Measurements from ENCODE around the gene ARHGAP20.

The ARHGAP20 gene

GRCh38 chr11:110734790-110735189 is 22.6 kb upstream of the ARHGAP20 start:
- no peaks in the 10 kb centered on the region for H3K4me1 Mint-ChIP-seq (ENCODE audit: low read depth)
- H3K27ac Mint-ChIP-seq = no peak overlapping the region
- H3K27me3 Mint-ChIP-seq (ENCODE audit: low read depth) = peaks cover 13% of the 10 kb centered on the region
- no peaks in the 10 kb centered on the region for H3K36me3 Mint-ChIP-seq (ENCODE audit: low read depth)
- H3K9me3 Mint-ChIP-seq = no peaks in the 10 kb centered on the region
- H3K4me3 Mint-ChIP-seq = no peak overlapping the region
- DNase-seq (ENCODE audit: low spot score) = no peak

- Mint-ChIP-seq H3K27ac (no peak overlapping the region), H3K4me3 (no peak overlapping the region)
Observed at GRCh38 chr11:110730773-110731172, 18.5 kb upstream of the ARHGAP20 start.

GRCh38 chr11:110728883-110729282 is 16.6 kb upstream of the ARHGAP20 start:
- peaks cover 16% of the 10 kb centered on the region for H3K27me3 Mint-ChIP-seq (ENCODE audit: low read depth)
- H3K36me3 Mint-ChIP-seq (ENCODE audit: low read depth) = no peaks in the 10 kb centered on the region
- no peaks in the 10 kb centered on the region for H3K4me1 Mint-ChIP-seq (ENCODE audit: low read depth)
- H3K4me3 Mint-ChIP-seq = no peak overlapping the region
- H3K27ac Mint-ChIP-seq = no peak overlapping the region
- DNase-seq (ENCODE audit: low spot score) = no peak
- no peaks in the 10 kb centered on the region for H3K9me3 Mint-ChIP-seq

More at GRCh38 chr11:110730773-110731172, 18.5 kb upstream of the ARHGAP20 start:
- Mint-ChIP-seq H3K36me3 (ENCODE audit: low read depth) (no peaks in the 10 kb centered on the region), H3K27me3 (ENCODE audit: low read depth) (peaks cover 23% of the 10 kb centered on the region), H3K9me3 (no peaks in the 10 kb centered on the region), H3K4me1 (ENCODE audit: low read depth) (no peaks in the 10 kb centered on the region)
- no peak for DNase-seq (ENCODE audit: low spot score)

DNA sequence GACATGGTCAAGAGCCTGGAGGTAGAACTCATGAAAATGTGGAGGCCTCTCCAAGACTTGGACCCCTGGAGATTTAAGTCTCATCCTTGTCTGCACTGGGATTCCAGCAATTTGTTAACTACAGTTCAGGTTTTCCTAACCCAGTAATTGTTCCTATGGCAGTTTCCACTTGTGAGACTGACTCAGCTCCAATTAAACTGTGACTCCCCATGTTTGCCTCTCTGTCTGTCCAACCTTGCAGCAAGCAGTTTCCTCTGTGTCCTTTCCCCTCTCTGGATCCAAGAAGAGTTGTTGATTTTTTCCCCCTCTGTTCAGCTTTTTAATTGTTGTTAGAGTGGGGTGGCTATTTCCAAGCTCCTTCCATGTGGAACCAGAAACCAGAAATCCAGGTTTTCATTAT is 16.2 kb upstream of the ARHGAP20 start:
- Mint-ChIP-seq H3K27ac (no peak overlapping the region), H3K4me3 (no peak overlapping the region), H3K9me3 (no peaks in the 10 kb centered on the region), H3K4me1 (ENCODE audit: low read depth) (no peaks in the 10 kb centered on the region), H3K36me3 (ENCODE audit: low read depth) (no peaks in the 10 kb centered on the region), H3K27me3 (ENCODE audit: low read depth) (peaks cover 15% of the 10 kb centered on the region)
- no peak for DNase-seq (ENCODE audit: low spot score)

DNA sequence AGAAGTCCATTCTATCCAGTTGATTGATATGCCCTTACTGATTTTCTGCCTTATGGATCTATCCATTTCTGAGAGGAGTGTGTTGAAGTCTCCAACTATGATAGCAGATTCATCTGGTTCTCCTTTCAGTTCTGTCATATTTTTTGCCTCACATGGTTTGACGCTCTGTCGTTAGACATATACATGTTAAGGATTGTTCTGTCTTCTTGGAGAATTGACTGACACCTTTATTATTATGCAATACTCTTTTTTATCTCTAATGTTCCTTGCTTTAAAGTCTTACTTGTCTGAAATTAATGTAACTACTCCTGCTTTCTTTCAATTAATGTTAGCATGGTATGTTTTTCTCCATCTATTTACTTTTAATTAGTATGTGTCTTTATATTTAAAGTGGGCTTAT is 12.1 kb upstream of the ARHGAP20 start:
- no peak overlapping the region for H3K27ac Mint-ChIP-seq
- H3K36me3 Mint-ChIP-seq (ENCODE audit: low read depth) = no peaks in the 10 kb centered on the region
- DNase-seq (ENCODE audit: low spot score) = no peak
- no peaks in the 10 kb centered on the region for H3K9me3 Mint-ChIP-seq
- H3K4me3 Mint-ChIP-seq = no peak overlapping the region
- no peaks in the 10 kb centered on the region for H3K4me1 Mint-ChIP-seq (ENCODE audit: low read depth)
- H3K27me3 Mint-ChIP-seq (ENCODE audit: low read depth) = peaks cover 13% of the 10 kb centered on the region

DNA sequence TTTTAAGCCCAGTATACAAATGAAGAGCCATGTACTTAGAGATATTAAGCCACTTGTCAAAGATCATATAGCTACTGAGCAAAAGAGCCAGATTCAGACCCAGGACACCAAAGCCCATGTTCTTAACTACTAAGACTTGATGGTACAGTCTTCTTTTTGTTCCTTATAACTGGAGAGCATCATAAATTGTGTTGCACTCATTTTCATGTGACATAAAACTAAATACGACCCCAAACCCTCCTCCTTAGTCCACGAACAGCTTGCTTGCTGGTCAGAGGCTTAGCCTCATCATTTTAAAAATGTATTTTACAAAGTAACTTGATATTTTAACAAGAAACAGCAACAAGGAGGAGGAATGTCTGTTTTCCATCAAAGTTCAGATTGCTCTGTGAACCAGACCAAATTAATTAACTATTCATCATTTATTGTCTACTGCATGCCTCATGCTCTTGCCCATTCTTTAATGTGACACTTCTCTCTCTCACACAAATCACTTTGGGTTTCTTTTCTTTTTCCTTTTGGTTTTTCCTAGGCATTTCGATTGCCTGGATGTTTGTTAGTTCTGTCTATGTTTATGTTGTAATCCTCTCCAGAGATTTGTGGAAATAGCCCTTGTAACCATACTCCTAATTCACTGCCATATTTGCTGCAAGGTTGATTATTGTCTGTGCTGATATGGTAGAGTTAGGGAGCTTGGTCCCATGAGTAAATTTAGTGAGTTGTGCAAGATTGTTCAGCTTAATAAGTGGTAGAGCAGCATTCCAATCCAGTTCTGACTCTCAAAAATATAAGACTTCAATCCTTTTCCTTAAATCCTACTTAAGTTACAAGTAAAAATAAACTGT is 8.4 kb upstream of the ARHGAP20 start:
- Mint-ChIP-seq H3K27ac (no peak overlapping the region), H3K4me3 (no peak overlapping the region), H3K36me3 (ENCODE audit: low read depth) (no peaks in the 10 kb centered on the region), H3K4me1 (ENCODE audit: low read depth) (no peaks in the 10 kb centered on the region), H3K9me3 (no peaks in the 10 kb centered on the region), H3K27me3 (ENCODE audit: low read depth) (peaks cover 6% of the 10 kb centered on the region)
- no peak for DNase-seq (ENCODE audit: low spot score)

DNA sequence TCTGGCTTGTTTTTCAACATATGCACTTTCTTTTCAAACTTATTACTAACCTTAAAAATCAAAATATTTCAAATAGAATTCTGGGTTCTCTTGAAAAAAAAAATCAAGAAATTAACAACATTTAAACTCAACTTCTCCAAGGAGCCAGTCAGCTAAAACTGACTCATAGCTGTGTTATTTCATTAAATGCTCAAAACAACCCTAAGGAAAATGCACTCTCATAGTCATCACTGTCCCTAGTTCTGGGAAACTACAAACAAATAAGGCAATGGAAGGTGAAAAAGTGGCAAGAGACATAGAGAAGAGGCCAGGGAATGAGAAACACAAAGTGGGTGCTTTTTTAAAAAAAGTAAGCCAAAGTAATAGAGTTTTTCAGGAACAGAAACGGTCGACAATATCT is 4.1 kb upstream of the ARHGAP20 start:
- no peak for DNase-seq (ENCODE audit: low spot score)
- Mint-ChIP-seq H3K27me3 (ENCODE audit: low read depth) (peaks cover 36% of the 10 kb centered on the region), H3K36me3 (ENCODE audit: low read depth) (no peaks in the 10 kb centered on the region), H3K4me3 (no peak overlapping the region), H3K27ac (no peak overlapping the region), H3K9me3 (no peaks in the 10 kb centered on the region), H3K4me1 (ENCODE audit: low read depth) (peaks cover 6% of the 10 kb centered on the region)

- Mint-ChIP-seq H3K27ac (no peak overlapping the region), H3K9me3 (no peaks in the 10 kb centered on the region), H3K4me1 (ENCODE audit: low read depth) (peaks cover 9% of the 10 kb centered on the region), H3K27me3 (ENCODE audit: low read depth) (peaks cover 40% of the 10 kb centered on the region), H3K36me3 (ENCODE audit: low read depth) (no peaks in the 10 kb centered on the region), H3K4me3 (no peak overlapping the region)
- DNase-seq (ENCODE audit: low spot score) = no peak
Observed at GRCh38 chr11:110715541-110715940, 3.3 kb upstream of the ARHGAP20 start.

- DNase-seq (ENCODE audit: low spot score) = no peak
- Mint-ChIP-seq H3K4me3 (peak overlapping the region; percentile 58), H3K9me3 (no peaks in the 10 kb centered on the region), H3K36me3 (ENCODE audit: low read depth) (no peaks in the 10 kb centered on the region), H3K27ac (no peak overlapping the region), H3K4me1 (ENCODE audit: low read depth) (peaks cover 10% of the 10 kb centered on the region), H3K27me3 (ENCODE audit: low read depth) (peaks cover 57% of the 10 kb centered on the region)
Observed at GRCh38 chr11:110713449-110713776, 1.2 kb upstream of the ARHGAP20 start.

- H3K9me3 Mint-ChIP-seq = no peaks in the 10 kb centered on the region
- no peaks in the 10 kb centered on the region for H3K36me3 Mint-ChIP-seq (ENCODE audit: low read depth)
- peak overlapping the region; percentile 58 for H3K4me3 Mint-ChIP-seq
- no peak overlapping the region for H3K27ac Mint-ChIP-seq
- H3K27me3 Mint-ChIP-seq (ENCODE audit: low read depth) = peaks cover 61% of the 10 kb centered on the region
- H3K4me1 Mint-ChIP-seq (ENCODE audit: low read depth) = peaks cover 10% of the 10 kb centered on the region
- DNase-seq (ENCODE audit: low spot score) = no peak
Observed at GRCh38 chr11:110712659-110713448, 617 bp upstream of the ARHGAP20 start.

DNA sequence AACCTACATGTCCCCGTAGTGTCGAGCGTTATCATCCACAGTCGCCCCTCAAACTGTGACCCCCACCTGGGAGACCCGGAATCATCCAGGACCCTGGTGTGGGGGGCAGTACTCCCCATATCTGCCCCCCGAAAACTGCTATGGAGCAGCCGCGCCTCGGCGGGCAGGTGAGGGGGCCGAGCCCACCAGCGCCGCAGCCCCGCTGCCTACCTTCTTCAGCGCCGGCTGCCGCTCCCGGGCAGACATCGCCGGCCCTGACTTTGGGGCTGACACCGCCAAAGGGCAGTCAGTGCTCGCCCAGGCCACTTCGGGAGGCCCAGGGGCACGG is 825 bp downstream of the ARHGAP20 start:
- peak overlapping the region; percentile 53 for H3K4me3 Mint-ChIP-seq
- H3K36me3 Mint-ChIP-seq (ENCODE audit: low read depth) = no peaks in the 10 kb centered on the region
- no peaks in the 10 kb centered on the region for H3K9me3 Mint-ChIP-seq
- DNase-seq (ENCODE audit: low spot score) = no peak
- peaks cover 67% of the 10 kb centered on the region for H3K27me3 Mint-ChIP-seq (ENCODE audit: low read depth)
- peaks cover 10% of the 10 kb centered on the region for H3K4me1 Mint-ChIP-seq (ENCODE audit: low read depth)
- H3K27ac Mint-ChIP-seq = no peak overlapping the region

DNA sequence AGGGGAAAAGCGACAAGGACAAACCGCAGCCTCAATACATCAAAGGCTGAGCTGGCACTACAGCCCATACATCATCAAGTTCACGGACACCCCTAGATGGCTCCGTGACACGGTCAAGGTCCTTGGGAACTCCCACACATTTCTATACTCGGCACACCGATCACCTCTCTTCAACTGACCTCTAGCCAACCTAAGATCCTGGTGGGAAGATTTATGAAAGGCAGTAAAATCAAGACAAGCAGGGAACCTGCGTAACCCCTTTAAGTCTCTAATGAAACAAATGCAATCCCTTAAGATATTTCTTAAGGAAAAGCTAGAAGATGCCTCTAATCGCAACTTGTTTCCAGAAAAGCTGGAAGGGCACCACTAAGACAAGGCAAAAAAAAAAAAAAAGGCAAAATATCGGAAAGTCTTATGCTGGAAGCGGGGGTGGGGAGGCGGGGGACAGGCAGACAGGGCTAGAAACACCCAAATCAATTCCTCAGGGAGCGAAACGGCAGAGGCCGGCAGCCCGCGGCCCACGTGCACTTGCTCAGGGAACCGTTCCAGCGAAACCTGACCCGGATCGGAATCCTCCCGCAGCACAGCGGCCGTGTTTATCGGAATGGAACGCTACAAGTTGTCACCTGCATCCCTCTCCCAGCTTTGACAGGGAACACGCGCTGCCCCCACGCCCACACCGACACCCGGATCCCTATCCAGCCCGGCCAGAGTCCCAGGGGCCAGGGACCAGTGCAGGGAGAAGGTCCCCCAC is 1.4 kb downstream of the ARHGAP20 start:
- Mint-ChIP-seq H3K27me3 (ENCODE audit: low read depth) (peaks cover 69% of the 10 kb centered on the region), H3K36me3 (ENCODE audit: low read depth) (no peaks in the 10 kb centered on the region), H3K9me3 (no peaks in the 10 kb centered on the region), H3K27ac (no peak overlapping the region), H3K4me3 (peak overlapping the region; percentile 75), H3K4me1 (ENCODE audit: low read depth) (peaks cover 10% of the 10 kb centered on the region)
- no peak for DNase-seq (ENCODE audit: low spot score)

- DNase-seq (ENCODE audit: low spot score) = no peak
- no peaks in the 10 kb centered on the region for H3K36me3 Mint-ChIP-seq (ENCODE audit: low read depth)
- H3K4me1 Mint-ChIP-seq (ENCODE audit: low read depth) = no peaks in the 10 kb centered on the region
- H3K27ac Mint-ChIP-seq = no peak overlapping the region
- H3K4me3 Mint-ChIP-seq = no peak overlapping the region
- peaks cover 21% of the 10 kb centered on the region for H3K27me3 Mint-ChIP-seq (ENCODE audit: low read depth)
- no peaks in the 10 kb centered on the region for H3K9me3 Mint-ChIP-seq
Observed at GRCh38 chr11:110704210-110704864, 7.9 kb downstream of the ARHGAP20 start.

GRCh38 chr11:110691926-110692325 is 20.3 kb downstream of the ARHGAP20 start:
- Mint-ChIP-seq H3K27ac (no peak overlapping the region), H3K27me3 (ENCODE audit: low read depth) (peaks cover 17% of the 10 kb centered on the region), H3K4me1 (ENCODE audit: low read depth) (no peaks in the 10 kb centered on the region), H3K36me3 (ENCODE audit: low read depth) (no peaks in the 10 kb centered on the region), H3K4me3 (no peak overlapping the region), H3K9me3 (no peaks in the 10 kb centered on the region)
- DNase-seq (ENCODE audit: low spot score) = no peak

All from T-helper 2 cell treated with Interferon-gamma antibody and Interleukin-4, amounts not matched to agents 5 μg/mL and 100 μg/mL, for 36 hours (primary cell).